ENCODE measurements around the gene LMTK2. TPM values are rescaled to one million over a fixed set of nuclear protein-coding genes. Genes with fewer than 3 reads are reported as not detected.

The LMTK2 gene
- total and polyA plus RNA-seq, 10 donors: 1.3 to 22.8 (median 18.6) TPM

GRCh38 chr7:98205162-98205845, 98.6 kb downstream of the LMTK2 start:
- TF ChIP-seq POLR2AphosphoS5 (IDR thresholded peaks at IDR 0.05) (peak in 1 of 3 donors; percentile 35), POLR2A (IDR thresholded peaks at IDR 0.05) (no peak)
- DNase-seq: peak; percentile 74
- intact Hi-C loops (cut with DNase I; ENCODE audit: low total_unique reads): no loop called here
- Histone ChIP-seq H3K27ac (no peak overlapping the region), H3K27me3 (replicated peaks in 1 of 7) (peaks cover 0 to 1% (median 0%) of the 10 kb centered on the region in 7 donors), H3K36me3 (peaks cover 0 to 68% (median 33%) of the 10 kb centered on the region in 6 donors), H3K9me3 (no peaks in the 10 kb centered on the region), H3K4me1 (peaks cover 7 to 37% (median 34%) of the 10 kb centered on the region in 6 donors), H3K4me3 (no peak overlapping the region)
- WGBS, 5 donors: 96 to 97% (median 96%) methylated on average over 32 to 47 of the region's 47 CpGs

- no peaks in the 10 kb centered on the region for H3K9me3 ChIP-seq
- no peak overlapping the region for H3K4me3 ChIP-seq
- peaks cover 7 to 33% (median 29%) of the 10 kb centered on the region in 6 donors for H3K4me1 ChIP-seq
- 93 to 96% (median 95%) methylated on average over 40 to 47 of the region's 47 CpGs for WGBS, 5 donors
- intact Hi-C loops (cut with DNase I; ENCODE audit: low total_unique reads): no loop called here
- DNase-seq: peak; percentile 71
- H3K27ac ChIP-seq: no peak overlapping the region
- peaks cover 0 to 15% (median 5%) of the 10 kb centered on the region in 7 donors for H3K27me3 ChIP-seq (replicated peaks in 1 of 7)
- TF ChIP-seq POLR2A (IDR thresholded peaks at IDR 0.05) (no peak), POLR2AphosphoS5 (IDR thresholded peaks at IDR 0.05) (peak in 1 of 3 donors; percentile 34)
- peaks cover 0 to 68% (median 33%) of the 10 kb centered on the region in 6 donors for H3K36me3 ChIP-seq
These were observed 100.0 kb downstream of the LMTK2 start for GRCh38 chr7:98206451-98207330.

- no peaks in the 10 kb centered on the region for H3K9me3 ChIP-seq
- peak; percentile 34 for DNase-seq
- no peak overlapping the region for H3K4me3 ChIP-seq
- 93 to 97% (median 97%) methylated on average over 17 of the region's 17 CpGs for whole genome bisulfite sequencing, 5 donors
- TF ChIP-seq CTCF (IDR thresholded peaks at IDR 0.05 in 8 of 11, conservative IDR thresholded peaks at IDR 0.05 in 3 of 11) (no peak), POLR2A (IDR thresholded peaks at IDR 0.05) (no peak), POLR2AphosphoS5 (IDR thresholded peaks at IDR 0.05) (no peak)
- peaks cover 0 to 39% (median 17%) of the 10 kb centered on the region in 7 donors for H3K27me3 ChIP-seq (replicated peaks in 1 of 7)
- H3K36me3 ChIP-seq: peaks cover 0 to 51% (median 28%) of the 10 kb centered on the region in 6 donors
- H3K4me1 ChIP-seq: peaks cover 0 to 25% (median 12%) of the 10 kb centered on the region in 6 donors
- intact Hi-C loops (cut with DNase I; ENCODE audit: low total_unique reads): no loop called here
- no peak overlapping the region for H3K27ac ChIP-seq
These were observed 102.7 kb downstream of the LMTK2 start for GRCh38 chr7:98209166-98209920.

- peak; percentile 75 for DNase-seq
- intact Hi-C loops (cut with DNase I; ENCODE audit: low total_unique reads): no loop called here
- Histone ChIP-seq H3K4me3 (peak overlapping the region in 3 of 8 donors; percentile 22 to 65 (median 43)), H3K27ac (peak overlapping the region in 1 of 8 donors; percentile 40), H3K9me3 (no peaks in the 10 kb centered on the region), H3K4me1 (peaks cover 0 to 29% (median 12%) of the 10 kb centered on the region in 6 donors), H3K36me3 (peaks cover 0 to 47% (median 18%) of the 10 kb centered on the region in 6 donors), H3K27me3 (replicated peaks in 1 of 7) (peaks cover 0 to 39% (median 17%) of the 10 kb centered on the region in 7 donors)
- WGBS, 5 donors: 0 to 14% (median 10%) methylated on average over 2 to 48 of the region's 49 CpGs
- TF ChIP-seq POLR2A (IDR thresholded peaks at IDR 0.05): no peak
- no peak for TF ChIP-seq POLR2AphosphoS5 (IDR thresholded peaks at IDR 0.05)
- TF ChIP-seq CTCF (IDR thresholded peaks at IDR 0.05 in 8 of 11, conservative IDR thresholded peaks at IDR 0.05 in 3 of 11): no peak
These were observed 104.0 kb downstream of the LMTK2 start for GRCh38 chr7:98210513-98211220.
